HG03066 (cell line): Measurements from ENCODE around the gene ALK.
"Not testable (repeated sequence)": the region's sequence is repeated elsewhere in the genome, so short reads cannot be mapped to it uniquely, and the experiment has no call there.

Source experiments
- ATAC-seq: cut with Tn5 transposase; IDR thresholded peaks from one replicate; pipeline ENCODE4 v1.9.1; 2021; ENCODE audit warnings: low read depth; ENCODE audit not compliant: unreplicated experiment

ALK gene

DNA sequence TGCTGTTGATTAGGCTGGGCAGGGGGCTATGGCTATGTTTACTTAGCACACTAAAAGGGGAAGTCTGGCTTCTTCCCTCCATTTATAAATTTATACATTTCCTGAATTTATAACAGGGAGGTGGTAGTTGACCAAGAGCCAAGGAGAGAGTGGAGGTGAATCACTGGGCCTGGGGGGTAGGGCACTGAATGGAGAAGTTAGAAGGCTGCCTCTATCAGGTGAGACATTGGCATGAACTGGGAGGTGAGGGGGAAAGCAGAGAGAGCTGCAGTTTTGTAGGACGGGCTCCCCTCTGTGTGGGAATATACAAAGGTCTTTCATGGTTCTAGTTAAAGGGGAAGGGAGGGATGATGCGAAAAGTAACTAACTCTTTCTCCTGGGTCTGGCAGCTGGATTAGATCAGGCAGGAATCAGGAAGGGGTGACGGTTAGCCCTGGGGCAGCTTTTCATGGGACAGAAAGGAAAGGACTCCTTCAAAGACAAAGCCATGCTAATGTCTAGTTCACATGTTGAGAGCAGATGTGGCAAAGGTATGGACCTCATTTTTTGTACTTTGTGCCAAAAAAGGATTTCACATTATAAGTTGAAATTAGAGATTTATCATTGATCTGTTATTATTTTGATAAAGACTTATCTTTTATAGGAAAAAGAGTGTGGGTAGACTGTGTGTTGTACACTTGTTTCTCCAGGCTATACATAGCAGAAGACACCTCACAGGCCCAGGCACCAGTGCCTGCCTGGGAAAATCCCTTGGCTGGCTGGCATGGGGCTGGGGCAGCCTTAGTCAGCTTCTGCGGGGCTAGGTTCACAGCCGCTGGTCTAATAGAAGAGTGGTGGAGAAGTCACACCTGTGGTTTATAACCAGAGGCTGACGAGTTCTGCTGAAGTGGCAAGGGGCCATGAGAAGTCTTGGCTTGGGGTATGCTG, 647.4 kb downstream of the ALK start:
- no peak for ATAC-seq

DNA sequence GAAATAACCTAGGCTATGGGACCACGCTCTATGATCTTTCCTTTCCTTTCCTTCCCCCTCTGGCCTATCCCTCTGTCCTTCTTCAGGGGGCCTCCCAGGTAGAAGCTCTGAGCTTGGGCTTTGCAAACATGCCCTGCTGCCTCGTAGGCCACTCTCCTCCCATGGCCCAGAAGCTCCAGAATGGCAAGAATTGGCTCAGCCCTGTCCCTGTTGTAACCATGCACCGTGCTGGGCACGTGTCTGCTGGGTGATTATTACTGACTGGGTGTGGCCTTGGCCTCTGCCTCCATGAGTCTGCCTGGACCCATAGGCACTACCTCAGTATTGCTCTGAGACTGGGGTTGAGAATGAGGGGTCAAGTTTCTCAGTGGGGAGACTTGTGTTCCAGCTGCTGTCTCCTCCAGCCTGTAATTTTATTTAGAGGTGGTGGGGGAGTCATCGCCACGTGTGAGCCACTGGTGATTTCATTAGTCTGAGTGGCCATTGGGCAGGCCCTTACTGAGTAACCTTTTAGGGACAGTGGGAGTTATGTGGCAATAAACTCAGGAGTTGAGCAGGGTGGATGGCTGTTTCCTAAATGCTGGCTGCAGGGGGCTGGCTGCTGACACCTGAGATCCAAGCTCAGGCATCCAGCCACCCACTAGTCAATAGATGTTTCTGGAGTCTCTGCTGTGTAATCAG, 648.2 kb downstream of the ALK start:
- no peak for ATAC-seq

DNA sequence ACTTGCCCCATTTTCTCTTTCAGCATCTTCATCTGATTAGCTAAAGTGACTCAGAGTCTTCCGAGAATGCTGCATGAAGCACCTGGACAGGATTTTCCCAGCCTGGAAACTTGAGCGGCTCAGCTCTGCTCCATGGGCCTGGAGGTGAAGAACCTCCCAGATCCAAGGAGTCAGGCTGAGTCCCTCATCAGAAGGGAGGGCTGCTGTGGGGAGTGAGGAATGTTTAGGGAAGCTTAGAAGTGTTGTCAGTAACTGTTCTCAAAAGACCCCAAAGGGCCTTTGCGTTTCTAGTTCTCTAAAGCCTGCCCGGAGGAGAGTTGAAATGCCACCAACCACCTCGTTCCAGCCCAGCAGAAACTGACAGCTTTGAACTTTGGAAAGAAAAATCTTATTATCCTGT, 649.1 kb downstream of the ALK start:
- no peak for ATAC-seq

DNA sequence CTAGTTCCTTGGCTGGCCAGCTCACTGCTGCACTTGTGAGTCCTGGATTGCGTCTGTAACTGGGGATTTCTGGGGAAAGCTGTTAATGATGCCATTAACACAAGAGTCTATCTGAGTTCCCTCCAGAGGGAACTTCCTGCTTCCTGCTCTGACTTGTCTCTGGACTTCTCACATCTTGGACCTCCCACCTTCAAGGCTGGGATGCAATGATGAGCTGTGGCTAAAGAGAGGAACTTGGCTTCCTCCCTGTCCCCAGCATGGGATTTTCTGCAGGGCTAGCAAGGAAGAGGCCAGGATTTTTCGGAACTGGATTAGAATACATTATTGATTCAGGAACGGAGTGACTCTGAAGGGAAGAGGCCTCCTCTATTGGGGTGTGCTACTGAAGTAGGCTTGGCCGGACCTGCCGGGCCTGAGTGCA, 650.7 kb downstream of the ALK start:
- ATAC-seq, result no peak

- no peak for ATAC-seq
Observed at GRCh38 chr2:29269765-29270109, 651.6 kb downstream of the ALK start.

DNA sequence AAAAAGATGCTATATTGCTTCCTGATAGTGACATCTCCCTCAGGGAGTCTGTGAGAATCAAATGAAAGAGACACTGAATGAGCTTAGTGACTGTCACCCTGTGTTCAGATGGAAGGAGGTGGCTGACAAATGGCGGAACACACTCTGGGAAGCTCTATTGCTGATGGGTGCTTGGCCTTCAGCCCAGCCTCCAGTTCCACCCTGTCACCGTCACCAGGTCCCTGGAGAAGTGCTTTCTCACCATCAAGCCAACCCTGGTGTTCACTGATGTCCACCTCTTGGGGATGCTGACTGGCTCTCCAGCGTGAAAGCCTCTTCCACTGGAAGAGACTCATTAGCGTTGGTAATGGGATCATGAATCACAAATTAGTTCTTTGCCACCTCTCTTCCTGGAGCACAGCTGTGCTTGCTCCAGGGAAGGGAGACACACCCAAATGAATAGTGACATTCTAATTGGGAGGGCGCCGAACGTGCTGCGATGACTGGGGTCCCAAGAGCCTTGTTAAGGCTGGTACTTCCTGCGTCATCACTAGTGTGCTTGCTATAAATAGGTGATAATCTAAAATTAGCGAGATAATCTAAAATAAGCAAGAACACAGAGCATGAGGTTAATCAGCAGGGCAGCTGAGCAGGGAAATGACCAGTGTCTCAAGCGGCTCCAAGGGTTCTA, 652.2 kb downstream of the ALK start:
- ATAC-seq, result no peak

DNA sequence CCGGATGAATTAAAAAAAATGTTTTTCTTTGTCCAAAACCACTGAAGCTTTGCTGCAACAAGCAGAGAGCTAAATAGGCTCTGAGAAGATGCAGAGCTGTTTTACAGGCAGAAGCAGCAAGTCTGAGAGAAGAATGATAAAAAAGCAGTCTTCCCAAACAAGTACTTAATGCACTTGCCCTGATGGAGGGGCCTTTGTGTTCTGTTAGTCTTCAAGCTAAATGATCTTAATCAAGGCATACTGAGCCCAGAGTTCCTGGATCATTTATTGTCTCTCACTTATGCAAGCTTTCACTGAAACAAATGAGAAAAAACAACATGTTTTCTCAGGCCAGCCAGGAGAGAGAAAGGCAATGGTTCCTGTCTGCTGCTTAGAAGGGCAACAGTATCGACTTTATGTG, 653.7 kb downstream of the ALK start:
- no peak for ATAC-seq

- no peak for ATAC-seq
Observed at GRCh38 chr2:29263886-29264285, 657.5 kb downstream of the ALK start.

DNA sequence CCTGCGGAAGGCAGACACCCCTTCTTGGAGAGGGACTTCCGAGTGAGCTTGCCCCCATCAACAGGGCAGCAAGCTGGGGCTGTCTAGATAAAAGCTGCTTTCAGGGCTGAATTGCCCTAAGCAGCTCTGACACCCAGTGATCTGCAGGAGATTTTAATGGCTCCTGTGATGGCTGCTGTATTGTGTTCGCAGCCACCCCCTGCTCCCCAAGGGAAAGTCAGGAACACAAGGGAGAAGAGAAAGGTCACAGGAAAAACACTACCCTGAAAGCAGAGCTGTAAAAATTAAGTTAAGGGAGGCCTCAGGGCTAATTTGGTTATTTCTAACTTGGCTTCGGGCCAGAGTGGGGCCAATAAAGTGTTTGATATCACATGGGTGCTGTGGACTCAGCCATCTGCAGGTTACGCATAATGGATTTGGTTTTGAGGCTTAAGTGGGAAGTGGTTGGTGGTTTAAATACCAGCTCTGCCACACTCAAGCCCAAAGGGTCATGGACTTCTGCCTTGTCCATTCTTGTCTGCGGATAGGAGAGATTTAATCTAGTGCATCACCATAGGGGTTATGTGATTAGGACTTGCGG, 658.6 kb downstream of the ALK start:
- no peak for ATAC-seq

- no peak for ATAC-seq
Observed at GRCh38 chr2:29261003-29261402, 660.4 kb downstream of the ALK start.

DNA sequence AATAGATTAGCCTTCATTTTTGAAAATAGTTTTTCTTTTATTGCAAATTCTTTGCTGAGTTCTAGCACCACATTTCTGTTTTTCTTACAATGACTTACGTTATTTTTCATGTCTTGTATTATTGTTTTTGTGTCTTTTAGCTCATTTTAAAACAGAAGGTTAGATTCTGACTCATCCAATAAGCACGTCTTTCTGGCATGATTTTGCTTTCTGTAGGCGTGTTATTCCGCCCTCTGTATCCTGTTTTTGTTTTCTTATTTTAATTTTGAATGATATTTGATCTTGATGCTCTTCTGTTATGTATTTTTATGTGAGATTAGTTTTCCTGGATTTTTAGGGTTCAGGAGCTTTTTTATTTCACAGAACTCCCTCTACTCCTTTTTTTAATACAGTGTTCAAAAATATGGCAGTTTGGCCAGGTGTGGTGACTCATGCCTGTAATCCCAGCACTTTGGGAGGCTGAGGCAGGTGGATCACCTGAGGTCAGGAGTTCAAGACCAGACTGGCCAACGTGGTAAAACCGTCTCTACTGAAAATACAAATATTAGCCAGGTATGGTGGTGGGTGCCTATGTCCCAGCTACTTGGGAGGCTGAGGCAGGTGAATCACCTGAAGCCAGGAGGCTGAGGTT, 661.1 kb downstream of the ALK start:
- ATAC-seq, result no peak

DNA sequence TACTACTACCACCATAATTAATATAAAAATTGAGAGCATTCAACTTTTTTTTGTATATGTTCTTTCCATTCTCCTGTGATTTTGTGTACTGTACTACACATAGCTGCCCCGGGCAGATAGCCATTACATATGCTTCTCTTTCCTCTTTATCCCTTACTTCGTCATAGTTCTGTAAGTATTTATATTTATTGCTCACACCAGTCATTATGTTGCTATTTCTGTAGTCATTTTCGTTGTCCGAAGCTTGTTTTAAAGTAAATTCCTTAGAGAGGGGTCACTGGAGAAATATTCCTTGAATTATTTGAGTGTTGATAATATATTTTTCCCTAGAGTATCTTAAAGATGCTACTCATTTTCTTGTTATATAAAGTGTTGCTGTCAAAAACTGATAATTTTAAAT, 662.2 kb downstream of the ALK start:
- ATAC-seq, result no peak

DNA sequence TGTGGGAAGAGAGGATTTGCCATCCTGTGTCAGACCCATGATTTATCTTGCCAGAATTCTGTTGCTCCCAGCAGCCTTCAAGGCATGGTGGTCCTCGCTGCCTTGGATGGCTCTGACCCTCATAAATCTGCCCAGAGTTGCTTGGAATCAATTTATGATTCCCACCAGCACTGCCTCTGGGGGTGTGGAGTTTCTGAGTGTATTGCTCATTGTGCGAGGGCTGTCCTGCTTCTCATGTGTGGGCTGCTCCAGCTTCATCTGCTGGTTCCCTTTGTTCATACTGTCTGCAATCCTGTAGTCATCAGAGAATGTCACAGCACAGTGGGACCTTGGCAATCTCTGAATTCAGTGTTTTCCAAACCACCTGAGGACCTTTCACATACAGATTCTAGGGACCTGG, 666.4 kb downstream of the ALK start:
- ATAC-seq, result no peak

DNA sequence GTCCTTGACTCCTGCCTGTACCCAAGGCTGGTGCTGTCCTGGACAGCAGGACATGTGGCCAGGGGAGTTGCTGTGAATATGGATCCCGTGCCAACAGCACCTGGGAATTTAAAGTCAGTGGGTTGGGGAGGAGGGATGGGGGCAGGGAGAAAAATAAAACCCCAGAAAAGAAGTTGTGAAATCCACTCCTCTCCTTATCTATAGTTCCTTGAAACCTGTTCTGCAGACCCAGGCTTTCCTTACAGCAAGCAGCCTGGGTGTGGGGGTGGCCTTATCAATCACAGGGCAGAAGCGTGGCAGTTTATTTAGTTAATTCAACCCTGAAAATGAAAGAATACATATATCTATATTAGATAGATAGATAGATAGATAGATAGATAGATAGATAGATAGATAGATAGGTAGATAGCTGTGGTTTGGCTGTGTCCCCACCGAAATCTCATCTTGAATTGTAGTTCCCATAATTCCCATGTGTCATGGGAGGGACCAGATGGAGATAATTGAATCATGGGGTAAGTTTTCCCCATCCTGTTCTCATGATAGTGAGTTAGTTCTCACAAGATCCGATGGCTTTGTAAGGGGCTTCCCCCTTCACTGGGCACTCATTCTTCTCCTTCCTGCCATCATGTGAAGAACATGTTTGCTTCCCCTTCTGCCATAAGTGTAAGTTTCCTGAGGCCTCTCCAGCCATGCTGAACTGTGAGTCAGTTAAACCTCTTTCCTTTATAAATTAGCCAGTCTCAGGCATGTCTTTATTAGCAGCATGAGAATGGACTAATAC, 667.7 kb downstream of the ALK start:
- ATAC-seq, result not testable (repeated sequence)

DNA sequence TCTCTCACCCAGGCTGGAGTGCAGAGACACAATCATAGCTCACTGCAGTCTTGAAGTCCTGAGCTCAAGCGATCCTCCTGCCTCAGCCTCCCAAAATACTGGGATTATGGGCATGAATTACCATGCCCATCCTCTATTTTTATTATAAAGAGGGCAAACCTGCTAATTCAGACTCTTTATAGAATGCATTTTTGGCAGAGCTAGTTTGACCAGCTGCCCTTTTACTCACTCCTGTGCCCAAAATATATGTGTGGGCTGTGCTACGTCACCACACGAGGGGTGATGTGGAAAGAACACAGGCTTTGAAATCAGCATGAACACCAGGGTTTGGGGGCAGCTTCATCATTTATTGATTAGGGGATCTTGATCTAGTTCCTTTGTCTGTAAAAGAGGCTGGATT, 668.4 kb downstream of the ALK start:
- ATAC-seq, result no peak

GRCh38 chr2:29251406-29251805, 670.0 kb downstream of the ALK start:
- ATAC-seq, result no peak

DNA sequence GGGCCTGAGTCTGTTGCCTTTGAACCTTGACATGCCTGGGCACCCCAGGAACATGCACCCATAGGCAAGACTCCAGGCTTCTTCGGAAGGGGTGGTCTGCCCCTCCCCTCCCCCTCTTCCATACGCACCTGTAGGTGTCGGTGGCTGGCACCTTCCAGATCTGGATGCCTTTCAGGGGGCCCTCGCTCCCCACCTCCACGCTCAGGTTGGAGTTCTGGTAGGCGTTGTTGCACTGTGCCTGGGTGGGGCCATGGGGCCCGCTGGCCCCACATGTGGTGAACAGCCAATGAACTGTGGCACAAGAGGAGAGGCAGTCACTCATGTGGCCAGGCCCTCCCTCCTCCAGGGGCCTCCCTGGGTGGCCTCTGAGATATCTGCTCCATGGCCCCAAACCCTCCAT, 670.4 kb downstream of the ALK start:
- no peak for ATAC-seq

DNA sequence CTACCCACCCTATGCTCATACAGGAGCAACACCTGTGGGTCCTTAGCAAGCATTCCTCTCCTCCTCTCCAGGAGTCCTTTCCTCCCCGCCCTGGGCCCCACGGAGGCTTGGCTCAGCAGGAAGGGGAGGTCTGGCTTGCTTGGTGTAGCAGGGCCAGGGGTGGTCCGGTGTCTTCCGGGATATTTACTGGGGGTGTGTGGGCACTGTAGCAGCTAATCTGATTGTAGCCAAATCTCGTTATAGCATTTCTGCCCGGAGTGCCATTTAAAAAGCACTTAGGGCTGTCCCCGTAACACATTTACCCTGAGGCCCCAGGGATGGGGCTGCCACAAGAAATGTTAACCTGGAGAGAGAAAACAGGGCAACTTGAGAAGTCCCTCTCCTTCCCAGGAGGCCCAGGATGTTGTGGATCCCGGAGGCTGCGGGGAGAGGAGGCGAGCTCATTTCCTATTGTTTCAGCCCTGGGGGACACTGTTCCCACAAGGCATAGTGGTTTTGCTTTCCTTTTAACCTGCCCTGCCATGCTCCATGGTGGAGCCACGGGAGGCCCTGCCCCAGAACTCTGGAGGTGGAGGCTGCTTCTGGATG, 671.6 kb downstream of the ALK start:
- no peak for ATAC-seq

- no peak for ATAC-seq
Observed at GRCh38 chr2:29247336-29247914, 674.0 kb downstream of the ALK start.
